Breast epithelium (tissue), 3 donors: Measurements from ENCODE around the gene TCF4.

Source experiments
- CTCF ChIP-seq, 3 donors: fragments of 450-650 bp; IDR thresholded peaks; one replicate each; pipeline ENCODE4 v1.5.1; 2016 to 2017; ENCODE audit warnings: antibody characterized with exemption in 3 of 3, mild to moderate bottlenecking in 3 of 3, moderate library complexity in 3 of 3
- POLR2A ChIP-seq: fragments of 450-650 bp; IDR thresholded peaks from one replicate; pipeline ENCODE4 v1.6.1; 2016; ENCODE audit warnings: antibody characterized with exemption, mild to moderate bottlenecking, moderate library complexity
- POLR2AphosphoS5 ChIP-seq, 3 donors: sonication (generic); formaldehyde crosslinking; IDR thresholded peaks; one replicate each; pipeline ENCODE4 v1.6.1; 2017; ENCODE audit warnings: antibody characterized with exemption in 3 of 3

GRCh38 chr18:55419947-55420664 lies 167.9 kb downstream of the TCF4 start:
- TF ChIP-seq CTCF (IDR thresholded peaks at IDR 0.05) (no peak), POLR2A (no peak), POLR2AphosphoS5 (IDR thresholded peaks at IDR 0.05) (peak in 2 of 3 donors; percentile 22 to 38)
